Adrenal gland (tissue), 5 donors: ENCODE results near the gene ANTKMT.

ENCODE experiments used
- POLR2A ChIP-seq, 2 donors: fragments of 450-650 bp; IDR thresholded peaks; one replicate each; pipeline ENCODE4 v1.6.1; 2017; ENCODE audit warnings: antibody characterized with exemption in 2 of 2, mild to moderate bottlenecking in 2 of 2, moderate library complexity in 1 of 2
- TF ChIP-seq, protein P1 (sequence below), 6 experiments: fragments of 450-650 bp in 4 of 6; fragments of 200-600 bp in 2 of 6; sonication (generic) in 1 of 6; IDR thresholded peaks; 1 replicate in 5 of 6; 2 replicates in 1 of 6; pipeline versions ENCODE4 v1.5.1 to v1.8.0; 2016 to 2021; ENCODE audit warnings: antibody characterized with exemption in 6 of 6, mild to moderate bottlenecking in 2 of 6, moderate library complexity in 1 of 6
- donor health status: DM: no; HTN: no; CAD: no.

DNA sequence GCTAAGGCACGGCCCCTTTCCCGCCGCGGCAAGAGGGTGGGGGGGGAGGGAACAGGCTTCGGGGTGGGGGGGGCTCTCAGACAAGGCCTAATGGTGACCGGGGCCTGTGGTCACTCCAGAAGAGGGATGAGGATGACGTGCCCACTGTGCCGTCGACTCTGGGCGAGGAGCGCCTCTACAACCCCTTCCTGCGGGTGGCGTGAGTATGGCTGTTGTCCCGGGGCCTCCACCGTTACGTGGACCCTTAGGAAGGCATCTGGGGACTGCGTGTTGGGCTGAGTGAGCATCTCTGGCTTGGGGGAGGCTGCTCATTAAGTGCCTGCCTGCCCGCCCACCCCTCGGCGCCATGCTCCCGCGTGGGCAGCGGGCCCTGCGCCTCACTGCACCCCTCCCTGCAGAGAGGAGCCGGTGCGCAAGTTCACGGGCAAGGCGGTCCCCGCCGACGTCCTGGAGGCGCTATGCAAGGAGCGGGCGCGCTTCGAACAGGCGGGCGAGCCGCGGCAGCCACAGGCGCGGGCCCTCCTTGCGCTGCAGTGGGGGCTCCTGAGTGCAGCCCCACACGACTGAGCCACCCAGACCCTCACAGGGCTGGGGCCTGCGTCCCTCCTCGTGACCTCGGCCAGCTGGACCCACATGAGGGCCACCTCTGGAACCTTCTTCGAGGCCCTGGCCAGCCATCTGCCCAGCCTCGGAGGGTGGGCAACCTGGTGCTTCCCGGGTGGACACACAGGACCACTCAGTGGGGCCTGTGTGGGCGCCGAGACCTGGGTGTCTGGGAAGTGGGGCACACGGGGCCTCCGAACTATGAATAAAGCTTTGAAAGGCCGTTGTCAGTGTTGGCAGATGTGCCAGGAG is 8.2 kb downstream of the ANTKMT start:
- TF ChIP-seq, protein P1, sequence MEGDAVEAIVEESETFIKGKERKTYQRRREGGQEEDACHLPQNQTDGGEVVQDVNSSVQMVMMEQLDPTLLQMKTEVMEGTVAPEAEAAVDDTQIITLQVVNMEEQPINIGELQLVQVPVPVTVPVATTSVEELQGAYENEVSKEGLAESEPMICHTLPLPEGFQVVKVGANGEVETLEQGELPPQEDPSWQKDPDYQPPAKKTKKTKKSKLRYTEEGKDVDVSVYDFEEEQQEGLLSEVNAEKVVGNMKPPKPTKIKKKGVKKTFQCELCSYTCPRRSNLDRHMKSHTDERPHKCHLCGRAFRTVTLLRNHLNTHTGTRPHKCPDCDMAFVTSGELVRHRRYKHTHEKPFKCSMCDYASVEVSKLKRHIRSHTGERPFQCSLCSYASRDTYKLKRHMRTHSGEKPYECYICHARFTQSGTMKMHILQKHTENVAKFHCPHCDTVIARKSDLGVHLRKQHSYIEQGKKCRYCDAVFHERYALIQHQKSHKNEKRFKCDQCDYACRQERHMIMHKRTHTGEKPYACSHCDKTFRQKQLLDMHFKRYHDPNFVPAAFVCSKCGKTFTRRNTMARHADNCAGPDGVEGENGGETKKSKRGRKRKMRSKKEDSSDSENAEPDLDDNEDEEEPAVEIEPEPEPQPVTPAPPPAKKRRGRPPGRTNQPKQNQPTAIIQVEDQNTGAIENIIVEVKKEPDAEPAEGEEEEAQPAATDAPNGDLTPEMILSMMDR (IDR thresholded peaks at IDR 0.05) = no peak
- TF ChIP-seq POLR2A (IDR thresholded peaks at IDR 0.05) = no peak
